ACC112 (cell line): ENCODE results near the gene CARMIL1.

Source experiments
- H2AFZ ChIP-seq: fragments of 200-600 bp; sonication (generic); one replicate; pipeline ENCODE4 v1.6.0; 2017; ENCODE audit warnings: antibody characterized with exemption, low read length; ENCODE audit not compliant: unreplicated experiment
- H3K27ac ChIP-seq: fragments of 200-600 bp; sonication (generic); 2 replicates; pipeline ENCODE4 v1.5.1; 2014; ENCODE audit warnings: low read depth, mild to moderate bottlenecking, antibody characterized with exemption, low read length, moderate library complexity
- H3K27me3 ChIP-seq: fragments of 200-600 bp; sonication (generic); 2 replicates; pipeline ENCODE4 v1.6.1; 2014; ENCODE audit warnings: mild to moderate bottlenecking, antibody characterized with exemption, low read length, moderate library complexity, mixed read lengths; ENCODE audit not compliant: insufficient read depth
- H3K36me3 ChIP-seq: fragments of 200-600 bp; sonication (generic); 2 replicates; pipeline ENCODE4 v1.6.1; 2016; ENCODE audit warnings: mild to moderate bottlenecking, antibody characterized with exemption, low read length, moderate library complexity, mixed read lengths; ENCODE audit not compliant: insufficient read depth
- H3K4me1 ChIP-seq: fragments of 200-600 bp; sonication (generic); one replicate; pipeline ENCODE4 v1.6.1; 2016; ENCODE audit warnings: low read length, mixed read lengths; ENCODE audit not compliant: insufficient read depth, unreplicated experiment, control insufficient read depth
- H3K4me3 ChIP-seq: fragments of 200-600 bp; sonication (generic); 2 replicates; pipeline ENCODE4 v1.5.1; 2014; ENCODE audit warnings: mild to moderate bottlenecking, low read depth, low read length
- H3K79me2 ChIP-seq: fragments of 200-600 bp; sonication (generic); one replicate; pipeline ENCODE4 v1.6.0; 2016; ENCODE audit warnings: low read length; ENCODE audit not compliant: control insufficient read depth, unreplicated experiment, insufficient read depth

The CARMIL1 gene

DNA sequence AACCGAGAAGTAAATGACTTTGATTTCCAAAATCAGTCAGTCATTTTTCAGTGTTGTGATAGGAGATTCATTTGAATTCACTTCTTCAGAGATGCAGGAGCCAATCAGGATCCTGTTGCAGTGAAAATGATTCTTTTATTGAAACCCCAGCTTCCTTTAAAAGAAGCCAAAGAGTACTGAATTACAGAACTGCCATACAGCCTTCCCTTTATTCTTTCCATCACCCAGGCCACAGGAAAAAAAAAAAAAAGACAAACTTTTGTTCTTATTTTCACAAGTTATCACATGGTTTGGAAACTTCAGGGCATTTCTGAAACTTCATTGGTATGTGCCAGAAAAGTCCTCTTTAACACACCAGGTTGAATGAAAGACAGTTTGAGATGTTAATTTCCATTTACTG is 1.8 kb upstream of the CARMIL1 start:
- Histone ChIP-seq H3K27ac (no peak overlapping the region), H3K27me3 (no peaks in the 10 kb centered on the region), H3K4me3 (no peak overlapping the region), H3K79me2 (no peaks in the 10 kb centered on the region), H3K4me1 (peaks cover 16% of the 10 kb centered on the region), H3K36me3 (no peaks in the 10 kb centered on the region), H2AFZ (no peak overlapping the region)

DNA sequence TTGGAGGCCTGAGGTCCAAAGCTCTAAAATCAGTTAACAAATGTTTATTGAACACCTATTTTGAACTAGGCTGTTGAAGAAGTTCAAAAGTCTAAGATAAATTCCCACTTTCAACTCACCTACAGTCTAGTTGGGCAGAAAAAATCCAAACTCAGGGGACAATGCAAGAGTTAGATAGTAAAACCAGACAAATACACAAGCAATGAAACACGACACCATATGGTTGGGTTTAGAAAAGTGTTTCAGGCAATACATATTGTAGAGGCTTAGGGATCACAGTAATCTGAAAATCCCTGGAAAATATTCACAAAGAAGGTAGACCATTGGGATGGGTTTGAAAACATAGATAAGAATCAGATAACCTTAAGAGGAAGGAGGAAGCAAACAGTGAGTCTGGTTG is 1.3 kb upstream of the CARMIL1 start:
- H3K4me3 ChIP-seq = peak overlapping the region; percentile 97
- peaks cover 16% of the 10 kb centered on the region for H3K4me1 ChIP-seq
- no peaks in the 10 kb centered on the region for H3K27me3 ChIP-seq
- H3K79me2 ChIP-seq = no peaks in the 10 kb centered on the region
- no peaks in the 10 kb centered on the region for H3K36me3 ChIP-seq
- no peak overlapping the region for H3K27ac ChIP-seq
- peak overlapping the region; percentile 78 for H2AFZ ChIP-seq

DNA sequence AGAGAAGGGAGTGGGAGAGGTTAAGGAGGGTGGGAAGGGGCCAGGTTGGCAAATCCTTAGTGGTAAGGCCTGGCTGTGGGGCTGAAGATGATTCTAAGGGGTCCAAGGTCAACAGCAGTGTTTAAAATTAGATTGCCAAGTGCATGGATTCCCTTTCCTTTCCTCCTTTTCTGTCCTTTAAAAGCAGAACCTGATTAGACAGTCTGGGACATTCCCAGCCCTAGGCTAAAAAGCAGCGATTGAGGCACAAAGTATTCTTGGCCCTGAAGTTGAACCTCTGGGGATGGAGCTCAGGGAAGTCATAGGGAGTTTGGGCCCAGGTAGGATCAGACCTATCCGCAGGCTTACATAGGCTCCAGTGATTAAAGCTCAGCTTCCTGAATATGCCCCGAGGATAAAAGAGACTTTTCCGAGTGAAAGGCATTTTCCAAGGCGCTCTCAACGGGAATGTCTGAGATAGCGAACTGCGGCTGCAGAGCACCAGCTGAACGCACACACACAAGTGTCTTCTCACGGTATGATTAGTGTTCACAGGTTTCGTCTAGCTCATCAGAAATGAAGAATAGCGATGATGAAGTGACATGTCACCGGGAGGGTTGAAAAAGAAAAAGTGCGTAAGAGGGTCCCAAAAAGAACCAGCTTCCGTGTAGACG is 787 bp upstream of the CARMIL1 start:
- Histone ChIP-seq H2AFZ (peak overlapping the region; percentile 78), H3K79me2 (no peaks in the 10 kb centered on the region), H3K36me3 (no peaks in the 10 kb centered on the region), H3K4me3 (peak overlapping the region; percentile 97), H3K4me1 (peaks cover 16% of the 10 kb centered on the region), H3K27me3 (no peaks in the 10 kb centered on the region), H3K27ac (no peak overlapping the region)

DNA sequence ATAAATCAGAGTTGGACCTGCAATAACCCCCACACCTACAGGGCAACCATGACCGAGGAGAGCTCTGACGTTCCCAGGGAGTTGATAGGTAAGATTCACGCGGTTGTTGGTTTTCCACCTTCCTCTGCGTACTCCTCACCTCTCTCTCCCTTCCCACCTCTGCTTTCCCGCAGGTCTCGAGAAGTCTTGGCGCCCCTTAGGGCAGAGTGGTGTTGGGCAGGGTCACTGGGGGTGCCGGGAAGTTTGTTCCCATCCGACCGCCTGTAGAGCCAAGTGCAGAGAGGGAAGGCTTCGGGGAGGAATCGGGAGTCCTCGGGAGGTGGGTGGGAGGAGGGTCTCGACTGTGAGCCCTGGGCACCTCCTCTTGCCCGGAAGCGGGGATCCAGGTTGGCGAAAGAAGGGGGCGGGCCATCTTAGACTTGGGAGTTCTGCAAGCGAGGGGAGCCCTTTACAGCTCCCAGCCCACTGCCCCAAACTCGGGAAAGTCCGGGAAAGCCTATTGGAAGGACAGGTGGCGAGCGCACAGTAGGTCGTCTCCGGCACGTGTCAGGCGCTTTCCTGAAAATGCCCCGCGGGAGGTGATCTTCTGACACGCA is 672 bp downstream of the CARMIL1 start:
- H3K27ac ChIP-seq = no peak overlapping the region
- no peaks in the 10 kb centered on the region for H3K36me3 ChIP-seq
- peak overlapping the region; percentile 78 for H2AFZ ChIP-seq
- H3K79me2 ChIP-seq = no peaks in the 10 kb centered on the region
- H3K4me1 ChIP-seq = peaks cover 16% of the 10 kb centered on the region
- peak overlapping the region; percentile 97 for H3K4me3 ChIP-seq
- no peaks in the 10 kb centered on the region for H3K27me3 ChIP-seq

DNA sequence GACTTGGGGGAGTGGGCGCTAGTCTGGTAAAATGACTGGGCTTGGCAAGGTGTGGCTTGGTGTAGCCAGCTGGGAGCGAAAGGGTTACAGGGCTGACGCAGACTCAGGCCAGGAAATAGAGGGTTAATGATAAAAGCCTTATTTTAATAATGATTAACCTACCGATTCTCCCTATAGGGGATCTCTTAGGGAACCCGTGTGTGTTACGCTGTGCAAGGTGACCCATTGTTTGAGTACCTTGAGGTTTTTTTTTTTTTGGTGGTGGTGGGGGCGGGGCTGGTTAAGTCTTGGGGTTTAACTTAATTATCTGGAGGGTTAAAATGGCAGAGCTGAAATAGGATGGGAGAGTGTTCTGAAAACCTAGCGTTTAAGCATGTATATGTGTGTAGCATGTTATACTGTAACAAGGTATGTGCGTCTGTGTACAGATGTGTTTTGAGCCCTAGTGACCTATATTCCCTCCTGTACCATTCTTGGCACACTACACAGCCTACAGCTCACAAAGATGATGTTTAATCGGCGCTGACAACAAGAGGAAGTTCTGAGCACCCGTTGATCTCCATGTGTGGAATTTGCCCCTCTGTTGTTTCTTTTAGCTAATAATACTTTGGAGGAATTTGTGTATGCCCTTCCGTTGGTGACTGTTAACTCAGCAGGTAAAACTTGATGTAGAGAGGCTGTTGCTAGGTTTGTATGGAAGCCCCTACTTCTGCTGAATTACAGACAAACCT is 1.3 kb downstream of the CARMIL1 start:
- Histone ChIP-seq H3K4me3 (peak overlapping the region; percentile 97), H3K36me3 (no peaks in the 10 kb centered on the region), H3K4me1 (peaks cover 16% of the 10 kb centered on the region), H3K79me2 (no peaks in the 10 kb centered on the region), H2AFZ (peak overlapping the region; percentile 78), H3K27ac (no peak overlapping the region), H3K27me3 (no peaks in the 10 kb centered on the region)

DNA sequence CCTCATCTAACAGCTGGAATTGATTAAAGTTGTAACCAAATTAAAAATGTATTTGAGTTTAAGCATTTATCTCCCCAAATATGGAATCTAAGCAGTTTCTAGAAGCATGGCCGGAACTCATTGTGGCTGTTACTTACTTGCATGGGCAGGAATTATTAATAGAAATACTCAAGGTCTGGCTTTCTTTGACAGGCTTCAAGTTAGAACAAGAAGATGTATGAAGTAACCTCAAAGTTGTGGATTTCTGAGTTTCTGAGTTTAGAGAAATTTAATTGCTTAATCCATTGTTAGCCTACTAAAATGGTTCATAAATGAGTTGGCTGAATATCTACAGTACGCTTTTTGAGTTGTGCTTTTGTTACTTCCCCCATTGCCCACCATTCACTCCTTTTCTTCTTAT is 7.7 kb downstream of the CARMIL1 start:
- Histone ChIP-seq H3K27me3 (no peaks in the 10 kb centered on the region), H3K36me3 (no peaks in the 10 kb centered on the region), H3K4me3 (no peak overlapping the region), H2AFZ (no peak overlapping the region), H3K27ac (no peak overlapping the region), H3K79me2 (no peaks in the 10 kb centered on the region), H3K4me1 (no peaks in the 10 kb centered on the region)

- H3K27me3 ChIP-seq = no peaks in the 10 kb centered on the region
- no peaks in the 10 kb centered on the region for H3K4me1 ChIP-seq
- H2AFZ ChIP-seq = no peak overlapping the region
- no peak overlapping the region for H3K27ac ChIP-seq
- H3K79me2 ChIP-seq = no peaks in the 10 kb centered on the region
- H3K4me3 ChIP-seq = no peak overlapping the region
- H3K36me3 ChIP-seq = no peaks in the 10 kb centered on the region
Measured at GRCh38 chr6:25287941-25288340, 8.8 kb downstream of the CARMIL1 start.

DNA sequence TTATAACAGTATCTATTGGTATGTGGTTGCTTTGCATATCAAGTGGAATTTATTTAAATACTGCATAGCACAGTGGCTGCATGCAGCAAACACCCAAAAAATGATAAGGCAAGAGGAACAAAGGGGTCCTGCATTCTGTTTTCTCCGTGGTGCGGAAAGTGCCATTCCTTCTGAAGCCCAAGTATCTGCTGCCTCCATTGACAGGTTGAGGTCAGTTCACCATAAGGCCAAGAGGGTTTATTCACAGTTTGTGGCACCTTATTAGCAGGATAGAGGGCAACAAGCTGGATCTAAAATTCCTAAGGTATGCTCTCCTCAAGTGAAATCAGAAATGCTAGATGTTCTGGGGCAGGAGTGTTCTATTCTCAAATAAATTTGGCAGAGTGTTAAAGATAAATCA is 9.3 kb downstream of the CARMIL1 start:
- Histone ChIP-seq H3K4me3 (no peak overlapping the region), H3K79me2 (no peaks in the 10 kb centered on the region), H2AFZ (no peak overlapping the region), H3K27ac (no peak overlapping the region), H3K36me3 (no peaks in the 10 kb centered on the region), H3K4me1 (no peaks in the 10 kb centered on the region), H3K27me3 (no peaks in the 10 kb centered on the region)

DNA sequence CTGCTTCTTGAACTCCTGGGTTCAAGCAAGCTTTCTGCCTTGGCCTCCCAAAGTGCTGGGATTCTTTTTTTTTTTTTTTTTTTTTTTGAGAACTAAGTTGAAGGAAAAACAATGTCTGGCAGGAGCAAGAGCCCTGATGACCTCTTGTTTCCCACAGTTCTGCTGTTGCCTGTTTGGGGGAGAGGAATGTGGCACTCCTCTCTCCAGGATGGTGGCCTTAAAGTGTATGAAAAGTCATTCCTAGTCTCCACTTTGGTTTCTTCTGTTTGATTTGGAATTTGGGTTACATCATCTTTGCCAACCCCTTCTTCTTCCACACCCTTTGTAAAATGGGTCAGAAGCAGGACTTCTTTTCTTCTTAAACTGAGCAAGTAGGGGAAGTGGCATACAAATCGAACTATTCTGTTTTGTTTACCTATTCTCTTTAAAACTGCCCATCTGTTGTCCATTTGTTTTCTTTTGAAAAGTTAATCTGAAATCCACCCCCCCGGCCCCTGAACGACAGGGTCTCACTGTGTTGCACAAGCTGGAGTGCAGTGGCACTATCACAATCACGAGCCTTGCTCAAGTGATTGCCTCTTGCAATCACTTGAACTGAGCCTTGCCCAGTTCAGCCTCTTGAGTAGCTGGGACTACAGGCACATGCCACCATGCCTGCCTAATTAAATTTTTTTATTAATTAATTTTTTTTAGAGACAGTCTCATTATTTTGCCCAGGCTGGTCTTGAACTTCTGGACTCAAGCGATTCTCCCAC is 11.3 kb downstream of the CARMIL1 start:
- Histone ChIP-seq H3K4me3 (no peak overlapping the region), H3K36me3 (no peaks in the 10 kb centered on the region), H3K79me2 (no peaks in the 10 kb centered on the region), H3K27me3 (no peaks in the 10 kb centered on the region), H3K27ac (no peak overlapping the region), H3K4me1 (no peaks in the 10 kb centered on the region), H2AFZ (no peak overlapping the region)

- H3K4me1 ChIP-seq = peaks cover 11% of the 10 kb centered on the region
- H2AFZ ChIP-seq = no peak overlapping the region
- peaks cover 2% of the 10 kb centered on the region for H3K79me2 ChIP-seq
- no peak overlapping the region for H3K4me3 ChIP-seq
- no peak overlapping the region for H3K27ac ChIP-seq
- no peaks in the 10 kb centered on the region for H3K36me3 ChIP-seq
- H3K27me3 ChIP-seq = no peaks in the 10 kb centered on the region
Measured at GRCh38 chr6:25292384-25292783, 13.2 kb downstream of the CARMIL1 start.
